IMR-90 (cell line): ENCODE results near the gene TAF11L6. TPM values are rescaled to one million over a fixed set of nuclear protein-coding genes. Genes with fewer than 3 reads are reported as not detected.
"Not testable (repeated sequence)": the region's sequence is repeated elsewhere in the genome, so short reads cannot be mapped to it uniquely, and the experiment has no call there.

Experiments used
- ATAC-seq: fragments of 200-7000 bp; cut with Tn5 transposase; 2 replicates; pipeline ENCODE4 v1.9.1; 2020; ENCODE audit warnings: low read depth, mild to moderate bottlenecking, moderate library complexity
- Bru-seq: library from RNA; stranded (reverse); fragments of 400-500 nt; gene quantifications from one replicate; lab custom pipeline; 2021; lab: Mats Ljungman, UMichigan
- BruChase-seq, 2 experiments: library from RNA; stranded (reverse); fragments of 400-500 nt; gene quantifications; one replicate each; lab custom pipeline; 2021; lab: Mats Ljungman, UMichigan
- BruUV-seq: library from RNA; stranded (reverse); fragments of 400-500 nt; replicated peaks from 2 replicates; lab custom pipeline; 2021; lab: Mats Ljungman, UMichigan
- CTCF ChIA-PET: fragments of 300-600 bp; formaldehyde crosslinking; extraction: SDS; loops from one replicate; lab custom pipeline; 2021; ENCODE audit warnings: antibody characterized with exemption; lab: Yijun Ruan, JAX
- POLR2A ChIA-PET: fragments of 300-600 bp; sonication (Branson Sonifier 250); formaldehyde crosslinking; loops from one replicate; lab custom pipeline; 2022; ENCODE audit warnings: antibody characterized with exemption; ENCODE audit not compliant: unreplicated experiment; lab: Charles Lee
- DNase-seq: peaks from one replicate; pipeline ENCODE4 v3.0.0; 2013
- H2AFZ ChIP-seq: replicated peaks from 2 replicates; pipeline ENCODE3; 2013; ENCODE audit warnings: low read length, mild to moderate bottlenecking; ENCODE audit not compliant: poor library complexity
- H2AK5ac ChIP-seq: 2 replicates; pipeline ENCODE4 v1.6.1; 2013; ENCODE audit warnings: low read depth, low read length, inconsistent platforms
- H2AK9ac ChIP-seq: replicated peaks from 2 replicates; pipeline ENCODE3; 2013; ENCODE audit warnings: mild to moderate bottlenecking, low read depth, low read length, moderate library complexity; ENCODE audit not compliant: poor library complexity
- H2BK120ac ChIP-seq: 2 replicates; pipeline ENCODE4 v1.6.1; 2013; ENCODE audit warnings: low read depth, low read length, inconsistent platforms
- H2BK15ac ChIP-seq: 3 replicates; pipeline ENCODE4 v1.6.1; 2013; ENCODE audit warnings: low read depth, low read length, inconsistent platforms
- H2BK20ac ChIP-seq: 2 replicates; pipeline ENCODE4 v1.6.1; 2013; ENCODE audit warnings: low read depth, mild to moderate bottlenecking, inconsistent platforms, low read length, moderate library complexity
- H2BK5ac ChIP-seq: 2 replicates; pipeline ENCODE4 v1.6.1; 2013; ENCODE audit warnings: mild to moderate bottlenecking, low read depth, low read length, inconsistent platforms; ENCODE audit not compliant: poor library complexity, severe bottlenecking
- H3K14ac ChIP-seq: replicated peaks from 2 replicates; pipeline ENCODE4 v1.6.1; 2013; ENCODE audit warnings: low read depth, low read length, inconsistent platforms
- H3K18ac ChIP-seq: 2 replicates; pipeline ENCODE4 v1.6.1; 2013; ENCODE audit warnings: low read depth, low read length, control low read depth
- H3K23ac ChIP-seq: 2 replicates; pipeline ENCODE4 v1.6.1; 2013; ENCODE audit warnings: low read depth, low read length, inconsistent platforms
- H3K27ac ChIP-seq: 2 replicates; pipeline ENCODE4 v1.5.1; 2013; ENCODE audit warnings: mild to moderate bottlenecking, control low read depth, low read length; ENCODE audit not compliant: insufficient read depth
- H3K27me3 ChIP-seq: 2 replicates; pipeline ENCODE4 v1.6.1; 2013; ENCODE audit warnings: low read length; ENCODE audit not compliant: control insufficient read depth, insufficient read depth
- H3K36me3 ChIP-seq: 2 replicates; pipeline ENCODE4 v1.6.1; 2013; ENCODE audit warnings: low read length, mixed read lengths; ENCODE audit not compliant: control insufficient read depth, insufficient read depth
- H3K4ac ChIP-seq: 2 replicates; pipeline ENCODE4 v1.6.1; 2013; ENCODE audit warnings: low read depth, low read length, inconsistent platforms
- H3K4me1 ChIP-seq: 2 replicates; pipeline ENCODE4 v1.6.1; 2013; ENCODE audit warnings: low read length, mixed read lengths; ENCODE audit not compliant: control insufficient read depth, insufficient read depth
- H3K4me2 ChIP-seq: 2 replicates; pipeline ENCODE4 v1.6.1; 2013; ENCODE audit warnings: low read depth, mild to moderate bottlenecking, control low read depth, low read length, moderate library complexity
- H3K4me3 ChIP-seq: 2 replicates; pipeline ENCODE4 v1.5.1; 2013; ENCODE audit warnings: low read depth, mild to moderate bottlenecking, control low read depth, low read length, moderate library complexity; ENCODE audit not compliant: insufficient read depth
- H3K56ac ChIP-seq: 2 replicates; pipeline ENCODE4 v1.6.1; 2013; ENCODE audit warnings: low read length, inconsistent platforms; ENCODE audit not compliant: insufficient read depth; ENCODE audit errors: extremely low read depth
- H3K79me1 ChIP-seq, 2 experiments: 2 replicates each; pipeline ENCODE4 v1.6.1; 2013; ENCODE audit warnings: low read length in 2 of 2, inconsistent platforms in 1 of 2, low read depth in 1 of 2
- H3K9ac ChIP-seq: 2 replicates; pipeline ENCODE4 v1.6.1; 2013; ENCODE audit warnings: low read depth, low read length, control low read depth
- H3K9me1 ChIP-seq: 2 replicates; pipeline ENCODE4 v1.6.1; 2013; ENCODE audit warnings: low read length, inconsistent platforms; ENCODE audit not compliant: insufficient read depth
- H3K9me3 ChIP-seq: 2 replicates; pipeline ENCODE4 v1.6.1; 2013; ENCODE audit warnings: low read length; ENCODE audit not compliant: control insufficient read depth, insufficient read depth
- H4K20me1 ChIP-seq: 2 replicates; pipeline ENCODE4 v1.6.1; 2013; ENCODE audit warnings: low read length, inconsistent platforms; ENCODE audit not compliant: insufficient read depth
- H4K5ac ChIP-seq: 2 replicates; pipeline ENCODE4 v1.6.1; 2013; ENCODE audit warnings: mild to moderate bottlenecking, low read depth, low read length, control low read depth
- H4K8ac ChIP-seq, 2 experiments: 2 replicates each; pipeline ENCODE4 v1.6.1; 2013; ENCODE audit warnings: low read depth in 2 of 2, low read length in 2 of 2, control low read depth in 1 of 2, inconsistent platforms in 1 of 2
- H4K91ac ChIP-seq: 2 replicates; pipeline ENCODE4 v1.6.1; 2013; ENCODE audit warnings: low read depth, low read length, inconsistent platforms; ENCODE audit not compliant: insufficient read depth
- WGBS, 2 experiments: methylation state at CpG; one replicate each; pipeline versions ENCODE4 v1.1.5 to v1.1.7; 2013; ENCODE audit warnings: missing lambda C conversion rate in 2 of 2; ENCODE audit not compliant: insufficient read length in 1 of 2; ENCODE audit errors: extremely low coverage in 2 of 2; 5-methylcytosine and 5-hydroxymethylcytosine counted together
- dilution Hi-C: fragments of 300-500 bp; cut with HindIII; formaldehyde crosslinking; loops from one replicate; pipeline ENCODE4 v1.14.3; 2018; ENCODE audit warnings: low sequenced_read_pairs; ENCODE audit not compliant: unreplicated experiment
- in situ Hi-C: fragments of 300-500 bp; cut with MboI; formaldehyde crosslinking; loops from 3 replicates; pipeline ENCODE4 v1.14.3; 2019; ENCODE audit warnings: low sequenced_read_pairs, inconsistent platforms, mixed read lengths
- intact Hi-C: fragments of 100-400 bp; cut with micrococcal nuclease; formaldehyde crosslinking; loops from 2 replicates; pipeline ENCODE4 v1.10.0; 2022
- long read RNA-seq: library from polyadenylated mRNA; unstranded; transcript quantifications from one replicate; pipeline ENCODE4 v2.0.0, GENCODE V29; 2021; ENCODE audit not compliant: unreplicated experiment
- polyA plus RNA-seq, 3 experiments: library from polyadenylated mRNA; depleted of rRNA; stranded (reverse); fragments of >200 nt; gene quantifications; 2 replicates each; pipeline ENCODE4 v1.2.3, GENCODE V29; 2012; ENCODE audit warnings: low replicate concordance in 1 of 3
- total RNA-seq: library from RNA; depleted of rRNA; stranded (reverse); fragments of >200 nt; gene quantifications from 2 replicates; pipeline ENCODE4 v1.2.3, GENCODE V29; 2012; rRNA removed

TAF11L6 gene
- total RNA-seq (not detected in 2 replicates), polyA plus RNA-seq (2012; rRNA removed) (not detected in 2 replicates), Bru-seq, nascent RNA (not detected), BruChase-seq, experiment 1, labeled RNA remaining after a 6-hour chase (not detected), BruChase-seq, experiment 2, labeled RNA remaining after a 2-hour chase (not detected)
- polyA plus RNA-seq (2012; cell fraction: cytosol; rRNA removed), result not detected in 2 replicates
- polyA plus RNA-seq (2012; cell fraction: nucleus; rRNA removed; ENCODE audit: low replicate concordance), result not detected in 2 replicates
- long read RNA-seq, result 0 reads

DNA sequence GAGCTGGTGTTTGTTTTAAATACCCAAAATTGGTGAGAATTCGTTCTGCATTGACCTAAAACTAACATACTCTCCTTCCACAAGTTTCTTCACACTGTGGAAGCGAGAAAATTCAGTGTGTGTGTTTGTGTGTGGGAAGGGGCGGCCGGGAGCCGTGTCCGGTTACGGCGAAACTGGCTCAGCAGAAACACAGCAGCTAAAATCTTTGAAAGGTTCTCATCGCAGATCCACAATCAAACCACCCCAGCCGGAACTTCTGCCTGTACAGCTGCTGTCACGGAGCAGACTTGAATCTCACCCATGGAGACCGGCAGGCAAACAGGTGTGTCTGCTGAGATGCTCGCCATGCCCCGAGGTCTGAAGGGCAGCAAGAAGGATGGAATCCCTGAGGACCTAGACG lies at the start of gene TAF11L6:
Gene TAF11L6 (plus strand): TSS at position 301 of the 400 bp plus-strand sequence.
- H2BK20ac ChIP-seq, H3K4me3 ChIP-seq, CTCF ChIA-PET, dilution Hi-C loops, H3K9me1 ChIP-seq, POLR2A ChIA-PET, H4K20me1 ChIP-seq, in situ Hi-C loops, BruUV-seq, H2BK5ac ChIP-seq, H3K4me1 ChIP-seq, H3K23ac ChIP-seq, H2AK9ac ChIP-seq, H2BK15ac ChIP-seq, H3K4ac ChIP-seq, DNase-seq, H4K91ac ChIP-seq, H3K36me3 ChIP-seq, H3K14ac ChIP-seq, H3K18ac ChIP-seq, H3K27ac ChIP-seq, H4K8ac ChIP-seq, H2AK5ac ChIP-seq, H3K9ac ChIP-seq, H3K9me3 ChIP-seq, H3K27me3 ChIP-seq, intact Hi-C loops, H3K56ac ChIP-seq, H3K4me2 ChIP-seq, H4K5ac ChIP-seq, H2BK120ac ChIP-seq, H2AFZ ChIP-seq, ATAC-seq, H3K79me1 ChIP-seq: not testable (repeated sequence)
- WGBS, 2 experiments, result no CpG with 5 or more reads among the region's 15 CpGs
